Cardiac fibroblast (primary cell): ENCODE data around the gene RTL5.

ENCODE experiments used
- DNase-seq, 2 donors: peaks; one replicate each; pipeline versions ENCODE4 v3.0.0 to v3.0.0-alpha.2; 2010; ENCODE audit warnings: low read depth in 2 of 2
- H3K4me3 ChIP-seq, 2 donors: replicated peaks in 1 of 2; 1 replicate in 1 of 2; 2 replicates in 1 of 2; pipeline ENCODE4 v1.5.1; 2011; ENCODE audit warnings: low read depth in 2 of 2, low read length in 2 of 2, mild to moderate bottlenecking in 2 of 2, moderate library complexity in 1 of 2
- CTCF ChIP-seq: IDR thresholded peaks from one replicate; pipeline ENCODE4 v1.5.1; 2011; ENCODE audit warnings: low read depth, mild to moderate bottlenecking, low read length, inconsistent platforms

Gene RTL5

GRCh38 chrX:72141372-72142004 lies 9.8 kb upstream of the RTL5 start:
- no peak overlapping the region for H3K4me3 ChIP-seq
- TF ChIP-seq CTCF = no peak
- no peak for DNase-seq

DNA sequence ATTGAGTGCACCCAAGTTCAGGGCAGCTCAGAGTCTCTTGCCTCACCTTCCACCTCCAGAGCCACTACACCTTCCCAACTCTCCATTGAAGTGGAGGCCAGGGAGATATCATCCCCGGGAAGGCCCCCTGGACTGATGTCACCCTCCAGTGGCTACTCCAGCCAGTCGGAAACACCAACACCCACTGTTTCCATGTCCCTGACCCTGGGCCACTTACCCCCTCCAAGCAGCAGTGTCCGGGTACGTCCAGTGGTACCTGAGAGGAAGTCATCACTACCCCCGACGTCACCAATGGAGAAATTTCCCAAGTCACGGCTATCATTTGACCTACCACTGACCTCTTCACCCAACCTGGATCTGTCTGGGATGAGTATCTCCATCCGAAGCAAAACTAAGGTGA lies 7.8 kb upstream of the RTL5 start:
- no peak for DNase-seq
- TF ChIP-seq CTCF = no peak

GRCh38 chrX:72137846-72138495 lies 6.3 kb upstream of the RTL5 start:
- no peak for DNase-seq
- H3K4me3 ChIP-seq = no peak overlapping the region
- no peak for TF ChIP-seq CTCF

More for the DNA sequence above, 7.8 kb upstream of the RTL5 start:
- H3K4me3 ChIP-seq = no peak overlapping the region

GRCh38 chrX:72133851-72134546 lies 2.3 kb upstream of the RTL5 start:
- DNase-seq = no peak
- no peak for TF ChIP-seq CTCF
- H3K4me3 ChIP-seq = no peak overlapping the region

- no peak overlapping the region for H3K4me3 ChIP-seq
- TF ChIP-seq CTCF = no peak
- DNase-seq = no peak
Measured at GRCh38 chrX:72132456-72132855, 741 bp upstream of the RTL5 start.

- DNase-seq = no peak
- H3K4me3 ChIP-seq = peak overlapping the region; percentile 35 to 53
- TF ChIP-seq CTCF = no peak
Measured at GRCh38 chrX:72130762-72131250, 909 bp downstream of the RTL5 start.
